HepG2 (cell line): ENCODE measurements around the gene TSC22D1. TPM values are rescaled to one million over a fixed set of nuclear protein-coding genes. Genes with fewer than 3 reads are reported as not detected.

Experiments used
- ATAC-seq: fragments of 200-7000 bp; cut with Tn5 transposase; 3 replicates; pipeline ENCODE4 v1.9.1; 2020; ENCODE audit warnings: mild to moderate bottlenecking, moderate library complexity
- BruUV-seq: library from RNA; stranded (reverse); fragments of 400-500 nt; replicated peaks from 2 replicates; lab custom pipeline; 2021; lab: Mats Ljungman, UMichigan
- CTCF ChIA-PET: fragments of 300-600 bp; formaldehyde crosslinking; extraction: SDS; loops from one replicate; lab custom pipeline; 2021; ENCODE audit warnings: low total read pairs, inconsistent platforms, low intra/inter-chr PET ratio; lab: Yijun Ruan, JAX
- POLR2A ChIA-PET: fragments of 350-600 bp; sonication (Branson Sonifier 250); formaldehyde crosslinking; loops from one replicate; lab custom pipeline; 2020; ENCODE audit warnings: antibody characterized with exemption, inconsistent platforms; lab: Yijun Ruan, JAX
- DNase-seq: peaks from one replicate; pipeline ENCODE4 v3.0.0-alpha.2; 2015; ENCODE audit warnings: low spot score
- FAIRE-seq: peaks from 3 replicates; lab custom pipeline; 2011; peaks lifted over from hg19 to GRCh38; lab: Jason Lieb, UNC
- H2AFZ ChIP-seq: one replicate; pipeline ENCODE4 v1.6.1; 2011; ENCODE audit warnings: low read length, inconsistent platforms
- H3K27ac ChIP-seq: fragments of 300-600 bp; 3 replicates; pipeline ENCODE4 v1.8.0; 2011; ENCODE audit warnings: mixed run types, mild to moderate bottlenecking, mixed read lengths, low read length, inconsistent platforms; ENCODE audit not compliant: insufficient read depth; ENCODE audit errors: extremely low read length
- H3K27me3 ChIP-seq, 2 experiments: fragments of 200-600 bp in 1 of 2; 2 replicates in 1 of 2; 3 replicates in 1 of 2; pipeline versions ENCODE4 v1.6.0 to v1.8.0; 2011; ENCODE audit warnings: low read length in 2 of 2, mild to moderate bottlenecking in 2 of 2, moderate library complexity in 2 of 2, inconsistent platforms in 1 of 2; ENCODE audit not compliant: insufficient read depth in 2 of 2, control insufficient read depth in 1 of 2
- H3K36me3 ChIP-seq, 2 experiments: fragments of 200-600 bp in 1 of 2; replicated peaks in 1 of 2; 2 replicates in 1 of 2; 3 replicates in 1 of 2; pipeline versions ENCODE4 v1.5.1 to v1.8.0; 2011; ENCODE audit warnings: low read length in 2 of 2, inconsistent platforms in 1 of 2; ENCODE audit not compliant: insufficient read depth in 2 of 2, control insufficient read depth in 1 of 2
- H3K4me1 ChIP-seq: 2 replicates; pipeline ENCODE4 v1.5.1; 2012; ENCODE audit warnings: low read length, inconsistent platforms; ENCODE audit not compliant: insufficient read depth
- H3K4me2 ChIP-seq: 2 replicates; pipeline ENCODE4 v1.6.0; 2011; ENCODE audit warnings: low read depth, low read length, inconsistent platforms
- H3K4me3 ChIP-seq, 3 experiments: fragments of 200-600 bp in 1 of 3; sonication (generic), shearing (Covaris generic) in 1 of 3; replicated peaks in 1 of 3; 2 replicates each; pipeline ENCODE4 v1.5.1; 2011 to 2016; ENCODE audit warnings: low read length in 3 of 3, inconsistent platforms in 2 of 3, low read depth in 2 of 3, mild to moderate bottlenecking in 2 of 3, control low read depth in 1 of 3, mixed read lengths in 1 of 3; ENCODE audit not compliant: insufficient read depth in 1 of 3
- H3K79me2 ChIP-seq: one replicate; pipeline ENCODE4 v1.6.1; 2011; ENCODE audit warnings: low read length, inconsistent platforms; ENCODE audit not compliant: insufficient read depth
- H3K9ac ChIP-seq: 2 replicates; pipeline ENCODE4 v1.6.0; 2011; ENCODE audit warnings: mild to moderate bottlenecking, low read depth, low read length, inconsistent platforms; ENCODE audit not compliant: insufficient read depth
- H3K9me3 ChIP-seq: 2 replicates; pipeline ENCODE4 v1.5.1; 2012; ENCODE audit warnings: mild to moderate bottlenecking, low read length
- H4K20me1 ChIP-seq: 2 replicates; pipeline ENCODE4 v1.6.0; 2011; ENCODE audit warnings: inconsistent platforms, mild to moderate bottlenecking, low read length, moderate library complexity; ENCODE audit not compliant: insufficient read depth
- ARID2 ChIP-seq: sonication (generic); formaldehyde crosslinking; IDR thresholded peaks from 2 replicates; pipeline ENCODE4 v1.8.1; 2022; ENCODE audit warnings: mild to moderate bottlenecking, missing genetic modification reagents, borderline replicate concordance
- ATF7 ChIP-seq, 2 experiments: fragments of 450-650 bp in 1 of 2; sonication (generic) in 1 of 2; formaldehyde crosslinking in 1 of 2; IDR thresholded peaks; 2 replicates each; pipeline versions ENCODE4 v1.4.0 to v1.6.1; 2016 to 2020; ENCODE audit warnings: antibody characterized with exemption in 1 of 2, mild to moderate bottlenecking in 1 of 2, missing genetic modification reagents in 1 of 2
- CENPT ChIP-seq: sonication (generic); formaldehyde crosslinking; IDR thresholded peaks from 2 replicates; pipeline ENCODE4 v1.8.0; 2022; ENCODE audit warnings: low read depth, mild to moderate bottlenecking, moderate library complexity, missing genetic modification reagents
- FOXO4 ChIP-seq: sonication (generic); formaldehyde crosslinking; conservative IDR thresholded peaks from 2 replicates; pipeline ENCODE4 v1.8.1; 2023; ENCODE audit warnings: missing genetic modification reagents
- GABPA ChIP-seq, 2 experiments: IDR thresholded peaks; 2 replicates each; pipeline ENCODE4 v1.6.1; 2011 to 2016; ENCODE audit warnings: low read depth in 2 of 2, low read length in 1 of 2, missing biosample characterization in 1 of 2, missing genetic modification characterization in 1 of 2
- PPARG ChIP-seq: conservative IDR thresholded peaks from 2 replicates; pipeline ENCODE4 v1.6.1; 2016; ENCODE audit warnings: missing biosample characterization, missing genetic modification reagents
- PRDM4 ChIP-seq: sonication (generic); formaldehyde crosslinking; IDR thresholded peaks from 2 replicates; pipeline ENCODE4 v1.9.0; 2021; ENCODE audit warnings: missing genetic modification reagents, borderline replicate concordance
- PREB ChIP-seq: sonication (generic); formaldehyde crosslinking; IDR thresholded peaks from 2 replicates; pipeline ENCODE4 v1.4.0; 2020; ENCODE audit warnings: missing genetic modification reagents
- SNAPC2 ChIP-seq: sonication (generic); formaldehyde crosslinking; IDR thresholded peaks from 2 replicates; pipeline ENCODE4 v1.8.1; 2022; ENCODE audit warnings: mild to moderate bottlenecking, missing genetic modification reagents
- ZNF20 ChIP-seq: sonication (generic); formaldehyde crosslinking; IDR thresholded peaks from 2 replicates; pipeline ENCODE4 v1.4.0; 2020; ENCODE audit warnings: mild to moderate bottlenecking, moderate library complexity, missing genetic modification reagents
- ZNF331 ChIP-seq: sonication (generic); formaldehyde crosslinking; IDR thresholded peaks from 2 replicates; pipeline ENCODE4 v1.4.0; 2020; ENCODE audit warnings: missing genetic modification reagents
- ZNF567 ChIP-seq: sonication (generic); formaldehyde crosslinking; IDR thresholded peaks from 2 replicates; pipeline ENCODE4 v1.8.1; 2023; ENCODE audit warnings: mild to moderate bottlenecking, missing genetic modification reagents, borderline replicate concordance
- ZNF737 ChIP-seq: sonication (generic); formaldehyde crosslinking; IDR thresholded peaks from 2 replicates; pipeline ENCODE4 v1.5.0; 2020; ENCODE audit warnings: missing genetic modification reagents, mild to moderate bottlenecking, borderline replicate concordance
- WGBS: methylation state at CpG from one replicate; pipeline ENCODE4 v1.1.6; 2017; ENCODE audit warnings: low lambda C conversion rate; 5-methylcytosine and 5-hydroxymethylcytosine counted together
- in situ Hi-C: cut with HindIII; loops from 2 replicates; pipeline ENCODE4 v1.10.0; 2017; ENCODE audit warnings: low pct_unique_long_range_greater_than_20kb; ENCODE audit not compliant: extremely low pct_ligation_motif_present
- intact Hi-C: fragments of 100-400 bp; cut with micrococcal nuclease; formaldehyde crosslinking; loops from one replicate; pipeline ENCODE4 v1.10.0; 2022; ENCODE audit not compliant: unreplicated experiment
- polyA plus RNA-seq, 8 experiments: library from polyadenylated mRNA; depleted of rRNA in 3 of 8; stranded (reverse) in 7 of 8; unstranded in 1 of 8; fragments of >200 nt; fragmentation: Illumina TruSeq in 4 of 8; extraction: Trizol in 4 of 8; gene quantifications; 2 replicates each; pipeline versions ENCODE4 v1.2.1 to v1.2.3, GENCODE V29; 2011 to 2016; ENCODE audit warnings: low read depth in 4 of 8, missing spikeins in 1 of 8, mixed read lengths in 1 of 8; ENCODE audit not compliant: insufficient read depth in 1 of 8
- total RNA-seq, 5 experiments: library from RNA; depleted of rRNA; stranded (reverse); fragments of >200 nt; fragmentation: Illumina TruSeq; extraction: Trizol; gene quantifications; 2 replicates each; pipeline ENCODE4 v1.2.3, GENCODE V29; 2016; ENCODE audit warnings: low read depth in 1 of 5

TSC22D1 gene
- total and polyA plus RNA-seq, 2 of the 13 experiments (the other 11 are each of a cell fraction or from before 2014, with no cell fraction given) = 18.4 to 35.7 TPM

GRCh38 chr13:44451651-44452050, 124.5 kb downstream of the TSC22D1 start:
- Histone ChIP-seq H3K27ac (no peak overlapping the region), H3K9me3 (no peaks in the 10 kb centered on the region), H3K27me3 (no peaks in the 10 kb centered on the region)
- POLR2A ChIA-PET = no interaction called here
- no peak for TF ChIP-seq CENPT (CRISPR knock-in tag)
- no peak for TF ChIP-seq FOXO4 (CRISPR knock-in tag)
- TF ChIP-seq GABPA (IDR thresholded peaks at IDR 0.05; ENCODE audit: low read depth, low read length) = no peak
- TF ChIP-seq GABPA (CRISPR knock-in tag; IDR thresholded peaks at IDR 0.05; ENCODE audit: low read depth) = no peak
- no peak for TF ChIP-seq PPARG (CRISPR knock-in tag)
- TF ChIP-seq ARID2 = no peak
- TF ChIP-seq ZNF567 (CRISPR knock-in tag) = no peak
- no peak for TF ChIP-seq ZNF331 (CRISPR knock-in tag)
- TF ChIP-seq, all 625 proteins: peak for 0
- FAIRE-seq (no peak), DNase-seq (no peak), ATAC-seq (no peak)
- Histone ChIP-seq H4K20me1 (no peaks in the 10 kb centered on the region), H3K4me3 (no peak overlapping the region), H3K4me1 (peaks cover 40% of the 10 kb centered on the region), H3K4me2 (no peak overlapping the region), H3K79me2 (no peaks in the 10 kb centered on the region), H3K36me3 (no peaks in the 10 kb centered on the region), H3K9ac (no peak overlapping the region), H2AFZ (no peak overlapping the region)
- CTCF ChIA-PET = no interaction called here
- in situ Hi-C loops (no loop called here), intact Hi-C loops (no loop called here)
- WGBS = 93% methylated on average over 7 of the region's 7 CpGs
- no TSS peak for BruUV-seq

GRCh38 chr13:44451126-44451525, 125.0 kb downstream of the TSC22D1 start:
- Histone ChIP-seq H3K36me3 (no peaks in the 10 kb centered on the region), H2AFZ (no peak overlapping the region), H3K4me1 (peaks cover 40% of the 10 kb centered on the region), H3K4me3 (no peak overlapping the region), H3K9me3 (no peaks in the 10 kb centered on the region), H3K79me2 (no peaks in the 10 kb centered on the region), H4K20me1 (no peaks in the 10 kb centered on the region), H3K27me3 (no peaks in the 10 kb centered on the region), H3K4me2 (no peak overlapping the region), H3K9ac (no peak overlapping the region), H3K27ac (peak overlapping the region; percentile 76)
- TF ChIP-seq ZNF20 (CRISPR knock-in tag) (no peak), PRDM4 (CRISPR knock-in tag) (no peak), ATF7 (IDR thresholded peaks at IDR 0.05) (no peak), ATF7 (CRISPR knock-in tag; IDR thresholded peaks at IDR 0.05) (no peak), SNAPC2 (CRISPR knock-in tag) (no peak), ZNF737 (CRISPR knock-in tag) (0 out of 2 replicates have a peak, but pooled peaks have one; percentile 55), PREB (CRISPR knock-in tag) (no peak)
- no peak for DNase-seq
- WGBS = 95% methylated on average over 12 of the region's 12 CpGs
- no peak for ATAC-seq
- POLR2A ChIA-PET = no interaction called here
- in situ Hi-C loops = no loop called here
- intact Hi-C loops = no loop called here
- no peak for FAIRE-seq
- BruUV-seq = no TSS peak
- CTCF ChIA-PET = no interaction called here
